Measurements from ENCODE around the gene RCN1. TPM values are rescaled to one million over a fixed set of nuclear protein-coding genes. Genes with fewer than 3 reads are reported as not detected.

Gene RCN1
- total RNA-seq (ENCODE audit: low replicate concordance): 240 and 290 TPM in 2 replicates

DNA sequence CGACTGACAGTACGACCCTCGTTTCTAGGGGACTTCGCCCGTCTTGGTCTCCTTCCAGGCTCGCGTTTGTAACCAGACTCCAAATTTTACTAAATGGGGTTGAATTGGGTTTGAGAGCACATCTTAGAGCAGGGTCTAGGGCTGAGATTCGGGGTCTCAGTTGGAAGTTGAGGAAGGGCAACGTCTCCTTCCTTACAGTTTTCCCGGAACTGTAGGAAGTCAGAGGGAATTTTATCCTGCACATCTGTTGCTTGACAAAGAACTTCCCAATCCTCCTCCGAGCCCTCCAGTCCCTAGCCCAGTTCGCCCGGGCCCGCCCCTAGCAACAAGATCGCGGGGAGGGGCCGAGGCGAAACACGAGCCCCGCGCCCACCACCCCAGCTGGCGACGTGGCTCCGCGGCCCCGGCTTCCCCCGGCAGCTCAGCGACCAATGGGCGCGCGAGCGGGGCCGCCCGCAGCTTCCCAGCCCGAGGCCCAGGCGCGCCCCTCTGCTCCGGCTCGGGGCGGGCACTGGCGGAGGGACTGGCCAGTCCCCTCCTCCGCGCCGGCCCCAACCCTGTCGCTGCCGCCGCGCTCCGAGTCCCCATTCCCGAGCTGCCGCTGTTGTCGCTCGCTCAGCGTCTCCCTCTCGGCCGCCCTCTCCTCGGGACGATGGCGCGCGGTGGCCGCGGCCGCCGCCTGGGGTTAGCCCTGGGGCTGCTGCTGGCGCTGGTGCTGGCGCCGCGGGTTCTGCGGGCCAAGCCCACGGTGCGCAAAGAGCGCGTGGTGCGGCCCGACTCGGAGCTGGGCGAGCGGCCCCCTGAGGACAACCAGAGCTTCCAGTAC lies at the start of gene RCN1:
TSS of gene RCN1 (plus strand) at position 530 of the 826 bp plus-strand sequence. CDS start at position 653, 123 bp downstream.

All from smooth muscle cell of the coronary artery (primary cell).